Measurements from ENCODE around the gene PLAU. TPM values are rescaled to one million over a fixed set of nuclear protein-coding genes. Genes with fewer than 3 reads are reported as not detected.

Gene PLAU
- total and polyA plus RNA-seq, 8 donors: 5.5 to 39.5 (median 9.9) TPM; not detected in 1

GRCh38 chr10:73871295-73872189 is 39.4 kb upstream of the PLAU start:
- TF ChIP-seq CTCF (IDR thresholded peaks at IDR 0.05): no peak
- TF ChIP-seq POLR2AphosphoS5 (IDR thresholded peaks at IDR 0.05): peak in 1 of 3 donors; percentile 8
- Histone ChIP-seq H3K27me3 (no peaks in the 10 kb centered on the region), H3K9me3 (no peaks in the 10 kb centered on the region), H3K36me3 (peaks cover 9 to 47% (median 33%) of the 10 kb centered on the region in 4 donors), H3K27ac (peak overlapping the region in 3 of 5 donors; percentile 11 to 90 (median 50)), H3K4me1 (peaks cover 41 to 91% (median 73%) of the 10 kb centered on the region in 4 donors), H3K4me3 (no peak overlapping the region)
- intact Hi-C loops (cut with DNase I; ENCODE audit: low total_unique reads): no loop called here
- WGBS, 5 donors: 48 to 60% (median 59%) methylated on average over 8 of the region's 8 CpGs
- DNase-seq: peak in 1 of 2 donors; percentile 81

GRCh38 chr10:73872190-73872710 is 38.7 kb upstream of the PLAU start:
- WGBS, 5 donors: 41 to 56% (median 47%) methylated on average over 5 of the region's 5 CpGs
- intact Hi-C loops (cut with DNase I; ENCODE audit: low total_unique reads): no loop called here
- peak in 2 of 7 experiments; percentile 13 to 25 for TF ChIP-seq CTCF (IDR thresholded peaks at IDR 0.05)
- no peak for TF ChIP-seq POLR2AphosphoS5 (IDR thresholded peaks at IDR 0.05)
- H3K4me1 ChIP-seq: peaks cover 34 to 91% (median 71%) of the 10 kb centered on the region in 4 donors
- no peaks in the 10 kb centered on the region for H3K9me3 ChIP-seq
- H3K4me3 ChIP-seq: peak overlapping the region; percentile 92 to 99 (median 96)
- peak overlapping the region in 4 of 5 donors; percentile 11 to 90 (median 58) for H3K27ac ChIP-seq
- DNase-seq: peak in 1 of 2 donors; percentile 50
- H3K36me3 ChIP-seq: peaks cover 9 to 40% (median 33%) of the 10 kb centered on the region in 4 donors
- no peaks in the 10 kb centered on the region for H3K27me3 ChIP-seq

GRCh38 chr10:73873142-73873837 is 37.6 kb upstream of the PLAU start:
- TF ChIP-seq POLR2AphosphoS5 (IDR thresholded peaks at IDR 0.05) (no peak), POLR2A (IDR thresholded peaks at IDR 0.05) (no peak), CTCF (IDR thresholded peaks at IDR 0.05) (no peak), EP300 (IDR thresholded peaks at IDR 0.05) (no peak)
- Histone ChIP-seq H3K4me1 (peaks cover 24 to 81% (median 64%) of the 10 kb centered on the region in 4 donors), H3K36me3 (peaks cover 9 to 30% (median 27%) of the 10 kb centered on the region in 4 donors), H3K4me3 (peak overlapping the region; percentile 92 to 99 (median 96)), H3K27me3 (no peaks in the 10 kb centered on the region), H3K27ac (peak overlapping the region in 3 of 5 donors; percentile 68 to 90 (median 83)), H3K9me3 (no peaks in the 10 kb centered on the region)
- no peak for DNase-seq
- intact Hi-C loops (cut with DNase I; ENCODE audit: low total_unique reads): no loop called here
- 35 to 52% (median 40%) methylated on average over 15 to 33 of the region's 33 CpGs for WGBS, 5 donors

GRCh38 chr10:73873838-73874215 is 37.1 kb upstream of the PLAU start:
- peak in 1 of 2 donors; percentile 49 for DNase-seq
- TF ChIP-seq EP300 (IDR thresholded peaks at IDR 0.05): no peak
- TF ChIP-seq POLR2AphosphoS5 (IDR thresholded peaks at IDR 0.05): no peak
- no peak for TF ChIP-seq CTCF (IDR thresholded peaks at IDR 0.05)
- Histone ChIP-seq H3K9me3 (no peaks in the 10 kb centered on the region), H3K4me1 (peaks cover 21 to 75% (median 61%) of the 10 kb centered on the region in 4 donors), H3K36me3 (peaks cover 9 to 25% (median 22%) of the 10 kb centered on the region in 4 donors), H3K4me3 (peak overlapping the region; percentile 92 to 99 (median 96)), H3K27ac (peak overlapping the region in 4 of 5 donors; percentile 62 to 90 (median 76)), H3K27me3 (no peaks in the 10 kb centered on the region)
- 0 to 25% (median 1%) methylated on average over 2 to 39 of the region's 39 CpGs; no CpG with 5 or more reads in 1 of the 5 donors for WGBS, 5 donors
- intact Hi-C loops (cut with DNase I; ENCODE audit: low total_unique reads): no loop called here

Data from stomach (tissue), 9 donors.